Measurements from ENCODE around the gene CCDC57.

CCDC57 gene

DNA sequence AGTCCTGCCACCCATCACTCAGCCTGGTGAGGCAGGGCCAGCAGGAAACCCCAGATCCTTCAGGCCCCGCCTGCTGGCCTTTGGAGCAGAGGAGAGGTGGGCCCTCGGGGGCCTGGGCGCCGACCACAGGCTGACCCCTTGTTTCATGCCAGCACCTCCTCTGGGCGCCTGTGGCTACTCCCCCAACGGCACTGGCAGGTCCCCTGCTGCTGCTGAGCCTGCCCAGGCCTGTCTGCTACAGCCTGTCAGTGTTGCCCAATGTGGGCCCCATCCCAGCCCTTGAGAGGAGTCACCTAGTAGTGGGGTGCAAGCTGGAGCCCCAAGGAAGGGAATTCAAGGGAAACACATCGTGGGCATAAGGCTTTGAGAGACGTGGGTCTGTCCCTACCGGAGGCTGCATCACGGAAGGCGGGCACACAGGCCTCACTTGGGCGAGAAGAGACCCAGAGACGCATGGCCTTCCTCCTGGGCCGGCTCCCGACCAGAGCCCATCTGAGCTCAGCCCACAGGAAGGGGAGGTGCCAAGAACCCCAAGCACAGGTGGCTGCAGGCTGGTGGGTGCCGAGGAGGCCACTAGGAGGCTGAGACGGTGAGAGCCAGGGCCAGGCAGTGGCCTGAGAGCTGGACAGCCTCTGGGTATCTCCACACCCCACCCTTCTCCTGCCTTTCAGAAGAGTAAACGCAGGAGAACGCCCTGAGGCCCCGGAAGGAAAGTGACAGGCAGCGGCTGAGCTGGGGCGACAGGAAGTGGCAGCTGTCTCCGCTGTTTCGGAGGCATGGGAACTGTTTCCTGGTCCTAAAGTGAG is 106.6 kb downstream of the CCDC57 start:
- Histone ChIP-seq H3K9ac (ENCODE audit: low read depth, low read length) (no peak overlapping the region), H3K36me3 (ENCODE audit: control insufficient read depth, insufficient read depth, low read length) (no peaks in the 10 kb centered on the region), H3K4me1 (ENCODE audit: control insufficient read depth, insufficient read depth, low read length) (peaks cover 6% of the 10 kb centered on the region), H3K27me3 (ENCODE audit: control insufficient read depth, insufficient read depth, low read length) (no peaks in the 10 kb centered on the region), H3K4me3 (ENCODE audit: low read depth, low read length) (no peak overlapping the region), H3K9me3 (ENCODE audit: control insufficient read depth, insufficient read depth, low read length) (no peaks in the 10 kb centered on the region)

DNA sequence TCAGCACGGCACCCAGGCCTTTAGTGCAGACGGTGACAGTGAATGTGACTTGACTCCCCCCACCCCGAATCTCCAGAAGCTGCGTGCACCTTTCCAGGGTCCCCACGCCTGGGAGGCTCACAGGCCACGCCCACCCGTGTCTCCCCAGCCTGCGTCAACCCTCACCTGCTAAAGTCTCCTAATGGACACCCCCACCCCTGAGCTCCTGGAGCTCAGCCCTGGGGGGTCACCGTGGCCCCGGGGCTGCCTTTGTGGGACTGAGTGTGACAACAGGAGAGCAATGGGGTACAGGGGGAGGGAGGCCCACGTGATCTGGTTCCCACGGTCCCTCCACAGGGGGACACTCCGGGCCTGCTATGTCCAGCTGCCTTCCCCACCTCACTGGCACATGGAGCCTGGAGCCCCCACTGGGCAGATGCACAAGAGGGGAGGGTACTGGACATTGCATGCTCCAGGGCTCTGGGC is 107.2 kb downstream of the CCDC57 start:
- H3K9me3 ChIP-seq (ENCODE audit: control insufficient read depth, insufficient read depth, low read length) = no peaks in the 10 kb centered on the region
- H3K4me1 ChIP-seq (ENCODE audit: control insufficient read depth, insufficient read depth, low read length) = peaks cover 6% of the 10 kb centered on the region
- H3K9ac ChIP-seq (ENCODE audit: low read depth, low read length) = peak overlapping the region; percentile 12
- no peaks in the 10 kb centered on the region for H3K36me3 ChIP-seq (ENCODE audit: control insufficient read depth, insufficient read depth, low read length)
- H3K4me3 ChIP-seq (ENCODE audit: low read depth, low read length) = no peak overlapping the region
- H3K27me3 ChIP-seq (ENCODE audit: control insufficient read depth, insufficient read depth, low read length) = no peaks in the 10 kb centered on the region

DNA sequence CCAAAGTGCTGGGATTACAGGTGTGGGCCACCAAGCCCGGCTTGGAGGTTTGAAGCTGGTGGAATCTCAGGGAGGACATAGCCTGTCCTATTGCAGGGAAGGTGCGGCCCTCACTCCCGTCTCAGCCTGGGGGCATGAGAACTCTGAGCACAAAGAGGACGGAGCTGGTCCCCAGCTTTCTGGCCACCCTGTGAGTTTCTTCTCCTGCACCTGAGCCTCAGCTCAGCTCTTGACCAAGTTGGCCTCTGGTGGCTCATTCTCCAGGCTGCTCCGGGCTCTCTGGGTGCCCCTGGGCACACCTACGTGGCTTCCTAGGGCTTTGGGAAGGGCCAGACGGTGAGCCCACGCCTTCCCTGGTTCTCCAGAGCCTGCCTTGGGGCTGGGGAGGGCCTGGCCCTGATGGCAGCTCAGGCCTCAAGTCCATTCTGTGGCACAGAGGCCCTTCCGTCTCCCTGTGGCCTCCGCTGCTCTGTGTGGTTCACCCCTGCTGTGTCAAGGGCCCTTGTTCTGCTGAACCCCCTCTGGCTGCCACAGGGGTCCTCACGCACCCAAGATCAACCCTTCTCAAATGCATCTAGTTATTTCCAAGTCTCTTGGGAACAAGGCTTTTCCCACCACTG is 107.7 kb downstream of the CCDC57 start:
- peaks cover 6% of the 10 kb centered on the region for H3K4me1 ChIP-seq (ENCODE audit: control insufficient read depth, insufficient read depth, low read length)
- H3K4me3 ChIP-seq (ENCODE audit: low read depth, low read length) = no peak overlapping the region
- H3K27me3 ChIP-seq (ENCODE audit: control insufficient read depth, insufficient read depth, low read length) = no peaks in the 10 kb centered on the region
- H3K36me3 ChIP-seq (ENCODE audit: control insufficient read depth, insufficient read depth, low read length) = no peaks in the 10 kb centered on the region
- H3K9me3 ChIP-seq (ENCODE audit: control insufficient read depth, insufficient read depth, low read length) = no peaks in the 10 kb centered on the region
- peak overlapping the region; percentile 12 for H3K9ac ChIP-seq (ENCODE audit: low read depth, low read length)

DNA sequence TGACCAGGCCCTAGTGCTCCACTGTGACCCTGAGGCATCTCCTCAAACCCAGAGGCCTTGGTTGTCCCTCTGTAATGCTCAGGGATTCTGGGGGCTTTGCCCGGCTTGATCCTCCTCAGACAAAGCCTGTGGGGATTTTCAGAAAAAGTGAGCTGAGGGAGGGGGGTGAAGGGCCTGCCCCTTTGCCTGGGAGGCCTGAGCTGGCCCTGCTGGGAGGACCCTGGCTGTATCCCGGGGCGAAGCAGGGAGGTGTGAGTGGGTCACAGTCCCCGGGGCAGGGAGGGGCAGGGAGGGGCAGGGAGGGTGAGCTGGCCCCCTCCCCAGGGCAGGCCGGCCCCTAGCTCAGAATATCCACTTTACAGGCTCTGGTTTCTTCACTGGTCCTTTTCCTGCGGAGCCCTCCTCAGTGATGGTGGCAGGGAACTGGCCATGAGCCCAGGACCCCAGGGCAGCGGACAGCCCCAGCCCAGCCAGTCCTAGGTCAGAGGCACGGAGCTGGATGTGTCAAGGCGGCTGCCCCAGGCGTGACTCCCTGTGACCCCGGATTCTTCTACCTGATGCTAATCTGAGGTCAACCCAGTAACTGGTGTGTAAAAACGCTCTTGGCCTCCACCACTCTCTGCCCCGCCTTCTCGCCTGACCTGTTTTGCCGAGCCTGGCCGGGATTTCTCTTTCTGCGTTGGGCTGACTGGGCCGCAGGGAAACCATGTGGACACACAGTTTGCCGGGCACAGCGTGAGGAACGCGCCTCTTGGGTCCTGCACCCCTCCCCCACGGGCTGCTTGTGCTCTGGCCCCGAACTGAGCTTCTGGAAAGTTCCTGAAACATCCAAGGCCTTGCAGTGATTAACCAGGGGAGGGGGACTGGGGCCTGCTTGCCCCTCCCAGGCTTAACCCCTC is 108.8 kb downstream of the CCDC57 start:
- Histone ChIP-seq H3K9ac (ENCODE audit: low read depth, low read length) (peak overlapping the region; percentile 65), H3K9me3 (ENCODE audit: control insufficient read depth, insufficient read depth, low read length) (no peaks in the 10 kb centered on the region), H3K27me3 (ENCODE audit: control insufficient read depth, insufficient read depth, low read length) (no peaks in the 10 kb centered on the region), H3K36me3 (ENCODE audit: control insufficient read depth, insufficient read depth, low read length) (no peaks in the 10 kb centered on the region), H3K4me3 (ENCODE audit: low read depth, low read length) (no peak overlapping the region), H3K4me1 (ENCODE audit: control insufficient read depth, insufficient read depth, low read length) (peaks cover 6% of the 10 kb centered on the region)

DNA sequence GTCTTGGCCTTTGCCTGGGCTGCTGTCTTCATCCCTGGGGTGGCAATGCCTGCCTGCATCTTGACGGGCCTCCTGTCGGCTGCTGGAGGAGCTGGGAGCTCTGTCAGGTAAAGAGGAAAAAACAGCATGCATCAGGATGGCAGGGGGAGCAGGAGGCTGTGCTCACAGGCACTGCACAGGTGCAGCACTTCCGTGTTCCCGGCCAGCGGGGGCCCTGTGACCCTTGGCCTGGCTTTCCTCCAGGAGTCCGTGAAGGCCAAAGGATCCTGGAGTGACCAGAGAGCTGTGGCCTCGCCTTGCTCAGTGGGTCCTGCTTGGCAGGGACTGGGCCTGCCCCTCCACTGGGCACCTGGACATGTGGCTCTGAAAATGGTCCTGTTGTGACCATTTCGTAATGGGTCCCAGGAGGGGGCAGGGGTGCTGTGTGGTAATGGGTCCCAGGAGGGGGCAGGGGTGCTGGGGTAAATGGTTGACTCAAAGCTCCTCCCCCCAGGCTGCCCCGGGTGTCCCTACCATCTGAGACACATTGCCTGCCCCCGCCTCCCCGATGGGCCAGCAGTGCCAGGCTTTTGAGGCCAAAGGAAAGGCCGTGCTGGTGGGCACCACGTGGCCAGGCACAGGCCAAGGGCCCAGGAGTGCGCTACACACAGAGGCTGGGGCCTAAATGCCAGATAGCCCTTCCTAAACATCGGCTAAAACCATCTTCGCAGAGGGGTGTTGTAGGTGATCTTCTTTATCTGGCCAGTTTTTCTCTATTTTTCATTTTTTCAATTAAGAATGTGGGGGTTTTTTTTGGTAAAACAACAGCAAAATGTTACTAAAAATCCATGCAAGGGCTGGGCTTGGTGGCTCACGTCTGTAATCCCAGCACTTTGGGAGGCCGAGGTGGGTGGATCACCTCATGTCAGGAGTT is 110.6 kb downstream of the CCDC57 start:
- H3K27me3 ChIP-seq (ENCODE audit: control insufficient read depth, insufficient read depth, low read length) = no peaks in the 10 kb centered on the region
- peaks cover 6% of the 10 kb centered on the region for H3K4me1 ChIP-seq (ENCODE audit: control insufficient read depth, insufficient read depth, low read length)
- H3K4me3 ChIP-seq (ENCODE audit: low read depth, low read length) = no peak overlapping the region
- no peaks in the 10 kb centered on the region for H3K36me3 ChIP-seq (ENCODE audit: control insufficient read depth, insufficient read depth, low read length)
- no peaks in the 10 kb centered on the region for H3K9me3 ChIP-seq (ENCODE audit: control insufficient read depth, insufficient read depth, low read length)
- H3K9ac ChIP-seq (ENCODE audit: low read depth, low read length) = peak overlapping the region; percentile 37

DNA sequence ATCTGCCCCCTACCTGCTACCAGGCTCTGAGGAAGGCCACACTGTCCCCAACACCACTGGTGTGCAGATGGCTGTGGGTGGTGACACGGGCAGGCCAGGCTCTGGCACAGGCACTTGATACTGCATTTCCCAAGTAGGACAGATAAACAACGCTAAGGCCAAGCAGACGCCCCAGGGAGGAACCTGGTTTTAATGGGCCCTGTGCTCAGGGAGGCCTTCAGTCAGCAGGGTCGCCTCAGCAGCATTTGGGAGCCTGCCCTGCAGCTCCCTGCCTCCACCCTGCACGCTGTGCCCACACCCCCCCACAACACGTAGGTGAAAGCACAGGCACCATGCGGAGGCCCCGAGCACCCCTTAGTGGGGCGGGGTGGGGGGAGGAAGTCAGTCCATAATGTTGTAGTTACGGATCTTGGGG is 111.3 kb downstream of the CCDC57 start:
- H3K27me3 ChIP-seq (ENCODE audit: control insufficient read depth, insufficient read depth, low read length) = no peaks in the 10 kb centered on the region
- peaks cover 3% of the 10 kb centered on the region for H3K4me1 ChIP-seq (ENCODE audit: control insufficient read depth, insufficient read depth, low read length)
- no peak overlapping the region for H3K9ac ChIP-seq (ENCODE audit: low read depth, low read length)
- no peaks in the 10 kb centered on the region for H3K9me3 ChIP-seq (ENCODE audit: control insufficient read depth, insufficient read depth, low read length)
- no peak overlapping the region for H3K4me3 ChIP-seq (ENCODE audit: low read depth, low read length)
- H3K36me3 ChIP-seq (ENCODE audit: control insufficient read depth, insufficient read depth, low read length) = peaks cover under 1% of the 10 kb centered on the region

DNA sequence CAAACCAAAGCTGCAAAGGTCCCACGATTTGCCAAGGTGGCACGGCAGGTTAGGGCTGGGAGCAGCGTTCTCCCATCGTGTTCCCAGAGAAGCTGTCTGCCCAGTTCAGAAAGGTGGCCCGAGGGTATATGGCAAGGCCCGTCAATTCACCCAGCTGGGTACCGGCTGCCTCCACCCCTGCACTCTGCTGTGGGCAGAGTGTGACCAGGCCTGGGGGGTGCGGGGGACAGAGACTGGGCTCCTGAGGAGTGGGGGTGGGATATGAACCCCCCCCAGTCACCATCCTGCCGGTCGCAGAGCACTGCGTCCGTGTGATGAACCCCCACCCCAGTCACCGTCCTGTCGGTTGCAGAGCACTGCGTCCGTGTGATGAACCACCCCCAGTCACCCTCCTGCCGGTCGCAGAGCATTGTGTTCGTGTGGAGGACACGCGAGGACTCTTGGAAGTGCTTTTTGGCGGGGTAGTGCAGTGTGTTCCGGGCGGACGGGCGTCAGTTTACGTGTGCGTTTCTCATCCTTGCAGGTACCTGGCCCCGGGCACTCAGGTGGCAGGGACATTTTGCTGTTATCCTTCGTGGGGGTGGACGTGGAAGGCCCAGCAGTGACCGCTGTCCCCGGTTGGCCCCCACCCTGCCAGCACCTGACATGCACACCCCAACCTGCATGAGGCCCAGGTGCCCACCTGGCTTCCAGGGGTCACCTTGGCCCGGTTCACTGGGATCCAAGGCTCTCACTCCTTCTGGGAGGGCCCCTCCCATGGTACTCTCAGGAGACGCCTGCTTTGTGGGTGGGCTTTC is 111.9 kb downstream of the CCDC57 start:
- Histone ChIP-seq H3K27me3 (ENCODE audit: control insufficient read depth, insufficient read depth, low read length) (no peaks in the 10 kb centered on the region), H3K4me1 (ENCODE audit: control insufficient read depth, insufficient read depth, low read length) (peaks cover 2% of the 10 kb centered on the region), H3K4me3 (ENCODE audit: low read depth, low read length) (no peak overlapping the region), H3K9me3 (ENCODE audit: control insufficient read depth, insufficient read depth, low read length) (no peaks in the 10 kb centered on the region), H3K36me3 (ENCODE audit: control insufficient read depth, insufficient read depth, low read length) (peaks cover 6% of the 10 kb centered on the region), H3K9ac (ENCODE audit: low read depth, low read length) (no peak overlapping the region)

DNA sequence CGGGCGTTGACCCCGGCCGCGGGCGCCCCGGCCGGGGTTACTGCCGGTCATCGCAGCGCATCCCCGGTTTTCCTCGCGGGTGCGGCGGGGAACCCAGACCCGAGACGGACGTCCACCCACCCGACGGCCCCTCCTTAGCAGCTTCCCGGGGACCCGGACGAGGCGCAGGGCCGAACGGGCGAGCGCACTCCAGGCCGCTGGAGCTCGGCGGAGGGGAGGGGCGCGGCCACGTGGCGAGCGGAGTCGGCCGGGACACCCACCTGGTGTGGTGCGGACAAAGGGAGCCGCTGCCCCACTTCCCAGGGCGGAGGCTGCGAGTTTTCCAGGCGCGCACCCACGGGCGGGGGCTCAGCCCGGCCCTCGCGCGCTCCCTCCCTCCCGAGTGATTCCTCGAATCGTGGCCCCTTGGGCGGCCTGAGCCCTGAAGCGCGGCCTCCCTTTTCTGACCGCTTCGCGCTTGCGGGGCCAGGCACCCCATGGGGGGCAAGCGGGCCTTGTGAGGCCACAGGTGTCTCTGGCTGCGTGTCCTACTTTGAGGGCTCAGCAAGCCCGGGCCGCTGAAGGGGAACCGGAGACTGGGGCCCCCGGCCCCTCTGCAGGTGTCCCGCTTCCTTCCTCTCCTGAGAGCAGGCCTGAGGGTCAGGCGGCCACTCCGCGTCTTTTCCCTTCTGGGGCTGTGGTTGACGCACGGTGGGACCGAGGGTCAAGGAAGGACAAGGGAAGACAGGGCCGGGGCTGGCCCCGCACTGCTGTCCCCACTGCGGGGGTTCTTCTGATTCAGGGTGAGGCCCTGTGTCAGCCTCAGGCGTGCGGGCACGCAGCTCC is 113.5 kb downstream of the CCDC57 start:
- Histone ChIP-seq H3K4me3 (ENCODE audit: low read depth, low read length) (peak overlapping the region; percentile 56), H3K27me3 (ENCODE audit: control insufficient read depth, insufficient read depth, low read length) (no peaks in the 10 kb centered on the region), H3K9me3 (ENCODE audit: control insufficient read depth, insufficient read depth, low read length) (no peaks in the 10 kb centered on the region), H3K9ac (ENCODE audit: low read depth, low read length) (peak overlapping the region; percentile 83), H3K4me1 (ENCODE audit: control insufficient read depth, insufficient read depth, low read length) (peaks cover 2% of the 10 kb centered on the region), H3K36me3 (ENCODE audit: control insufficient read depth, insufficient read depth, low read length) (peaks cover 18% of the 10 kb centered on the region)

DNA sequence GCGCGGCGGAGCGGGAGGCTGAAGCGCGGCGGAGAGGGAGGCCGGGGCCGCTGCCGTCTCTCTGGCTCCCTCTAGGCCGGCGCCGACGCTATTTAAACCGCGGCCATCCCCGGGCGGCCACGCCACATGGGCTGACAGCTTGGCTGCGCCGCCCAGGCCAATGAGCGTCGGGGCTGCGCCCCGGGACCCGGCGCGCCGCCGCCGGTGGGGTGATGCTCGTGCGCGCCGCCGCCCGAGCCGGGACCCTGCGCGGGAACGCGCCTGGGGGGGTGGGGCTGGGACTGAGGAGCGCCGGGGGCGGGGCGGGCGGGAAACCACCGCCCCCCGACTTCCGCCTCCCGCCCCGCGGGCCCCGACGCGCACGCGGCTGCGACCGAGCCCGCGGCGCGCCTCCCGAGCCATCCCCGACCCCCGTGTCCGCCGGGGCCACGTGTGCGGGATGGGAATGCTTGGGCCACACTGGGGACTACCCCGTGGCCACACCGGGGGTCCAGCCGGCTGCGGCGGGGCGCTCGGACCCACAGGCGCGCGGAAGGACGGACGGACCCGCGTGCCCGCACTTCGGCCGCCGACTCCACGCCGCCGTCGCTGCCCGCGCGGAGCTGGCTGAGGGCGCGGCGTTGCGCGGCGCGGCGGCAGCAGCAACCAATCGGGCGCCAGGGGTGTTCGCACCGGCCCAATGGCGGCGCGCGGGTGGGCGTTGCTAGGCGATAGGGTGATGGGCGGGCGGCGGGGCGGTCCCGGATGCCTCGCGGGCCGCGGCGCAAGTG is 114.3 kb downstream of the CCDC57 start, which contains the start of gene FASN:
Gene FASN (minus strand): TSS at position 68 of the 770 bp plus-strand sequence. CDS start 1,791 bp downstream, outside the sequence.
- Histone ChIP-seq H3K27me3 (ENCODE audit: control insufficient read depth, insufficient read depth, low read length) (no peaks in the 10 kb centered on the region), H3K4me3 (ENCODE audit: low read depth, low read length) (peak within 1 kb of the TSS; percentile 56), H3K4me1 (ENCODE audit: control insufficient read depth, insufficient read depth, low read length) (no peaks in the 10 kb centered on the region), H3K9ac (ENCODE audit: low read depth, low read length) (peak within 1 kb of the TSS; percentile 83), H3K36me3 (ENCODE audit: control insufficient read depth, insufficient read depth, low read length) (peaks cover 26% of the 10 kb centered on the region), H3K9me3 (ENCODE audit: control insufficient read depth, insufficient read depth, low read length) (no peaks in the 10 kb centered on the region)
